Heart left ventricle (tissue), 16 donors: ENCODE results near the gene HSPA4. TPM values are rescaled to one million over a fixed set of nuclear protein-coding genes. Genes with fewer than 3 reads are reported as not detected.

ENCODE experiments used
- ATAC-seq, 4 donors: fragments of 200-7000 bp; cut with Tn5 transposase; one replicate each; pipeline ENCODE4 v1.9.1; 2020 to 2022; ENCODE audit warnings: moderate library complexity in 4 of 4, mild to moderate bottlenecking in 3 of 4, moderate number of reproducible peaks in 1 of 4
- DNase-seq, 5 donors: peaks; one replicate each; pipeline ENCODE4 v3.0.0-alpha.2; 2020
- H3K27ac ChIP-seq, 12 donors: fragments of 200-600 bp; sonication (generic) in 4 of 12; one replicate each; pipeline versions ENCODE4 v1.5.0 to v1.8.0; 2016 to 2022; ENCODE audit warnings: mild to moderate bottlenecking in 2 of 12
- H3K27me3 ChIP-seq, 9 donors: fragments of 200-600 bp; sonication (generic) in 2 of 9; one replicate each; pipeline versions ENCODE4 v1.5.1 to v1.8.0; 2016 to 2022; ENCODE audit warnings: mild to moderate bottlenecking in 3 of 9
- H3K36me3 ChIP-seq, 9 donors: fragments of 200-600 bp; sonication (generic) in 2 of 9; one replicate each; pipeline versions ENCODE4 v1.5.0 to v1.8.0; 2018 to 2022; ENCODE audit warnings: mild to moderate bottlenecking in 2 of 9
- H3K4me1 ChIP-seq, 12 donors: fragments of 200-600 bp; sonication (generic) in 4 of 12; one replicate each; pipeline versions ENCODE4 v1.5.0 to v1.8.0; 2016 to 2022; ENCODE audit warnings: mild to moderate bottlenecking in 3 of 12
- H3K4me3 ChIP-seq, 12 donors: fragments of 200-600 bp; sonication (generic) in 4 of 12; one replicate each; pipeline versions ENCODE4 v1.5.0 to v1.8.0; 2017 to 2022; ENCODE audit warnings: mild to moderate bottlenecking in 9 of 12, moderate library complexity in 4 of 12
- H3K9me3 ChIP-seq, 12 donors: fragments of 200-600 bp; sonication (generic) in 4 of 12; one replicate each; pipeline versions ENCODE4 v1.5.0 to v1.8.0; 2016 to 2022; ENCODE audit warnings: mild to moderate bottlenecking in 1 of 12
- POLR2A ChIP-seq, 2 donors: fragments of 450-650 bp; IDR thresholded peaks; one replicate each; pipeline ENCODE4 v1.6.1; 2017; ENCODE audit warnings: antibody characterized with exemption in 2 of 2, mild to moderate bottlenecking in 2 of 2, moderate library complexity in 2 of 2
- WGBS, 4 donors: extraction: QIAGEN DNeasy Blood & Tissue Kit in 2 of 4; methylation state at CpG; one replicate each; pipeline versions ENCODE4 v1.1.5 to v1.1.7; 2013 to 2018; 5-methylcytosine and 5-hydroxymethylcytosine counted together
- intact Hi-C, 10 donors: fragments of 100-400 bp; cut with DNase I; formaldehyde crosslinking; loops; one replicate each; pipeline versions ENCODE4 v1.11.1 to v1.14.2; 2022
- polyA plus RNA-seq, 2 donors: library from polyadenylated mRNA; stranded (reverse); fragments of 200-250 nt; gene quantifications; one replicate each; pipeline ENCODE4 v1.2.3, GENCODE V29; 2013
- total RNA-seq, 9 donors: library from RNA; depleted of rRNA in 2 of 9; stranded (reverse); fragments of >200 nt in 2 of 9; fragmentation: NEBNext Ultra II Directional in 3 of 9; extraction: Animal tissue kit (Norgen Biotek cat#: 25700) in 3 of 9; gene quantifications; one replicate each; pipeline versions ENCODE4 v1.1.0 to v1.2.4, GENCODE V29; 2016 to 2023
- TF ChIP-seq, protein P1 (sequence below), 12 donors: fragments of 200-600 bp; sonication (generic) in 4 of 12; IDR thresholded peaks; one replicate each; pipeline versions ENCODE4 v1.5.0 to v1.8.0; 2018 to 2022; ENCODE audit warnings: antibody characterized with exemption in 12 of 12, mild to moderate bottlenecking in 5 of 12
- donor health status: ischemic (EF 13 %, LVEDD 7.1; RV severe dilation, severe dysfunction).
- donor health status: healthy with polysubstance abuse.
- donor health status: DM: no; HTN: yes; CAD: no.
- donor health status: DM: no; HTN: no; CAD: no.
- donor health status: ischemic (EF 25% LVEDD 6.9; RV normal size, moderate dysfunction).
- donor health status: ischemic (EF 25% LVEDD 5.7; RV mildly dilated, moderate dysfunction).
- donor health status: healthy.
- donor health status: DM: yes; HTN: yes; CAD: no.
- donor health status: ischemic (EF 35%, LVEDD 5.7; RV mildly dilated, moderate dysfunction).
- donor health status: nonischemic (EF 11% LVEDD 7.7; RV severe dilation, severe dysfunction).
- donor health status: DM: yes; HTN: yes; CAD: no.
- donor health status: PGD.
- donor health status: ischemic (EF 29% LVEDD 5.4; RV normal size, mild dysfunction).
- donor health status: nonischemic (EF 23%, LVEDD 6.1; RV moderate dilation, normal function).

The HSPA4 gene
- total and polyA plus RNA-seq, 11 donors, result 57.5 to 132 (median 98.5) TPM

- Histone ChIP-seq H3K27ac (peak overlapping the region; percentile 49 to 99 (median 97)), H3K36me3 (no peaks in the 10 kb centered on the region), H3K9me3 (no peaks in the 10 kb centered on the region), H3K4me3 (no peak overlapping the region), H3K27me3 (no peaks in the 10 kb centered on the region), H3K4me1 (peaks cover 5 to 37% (median 27%) of the 10 kb centered on the region in 12 donors)
- no peak for TF ChIP-seq POLR2A (IDR thresholded peaks at IDR 0.05)
- TF ChIP-seq, protein P1, sequence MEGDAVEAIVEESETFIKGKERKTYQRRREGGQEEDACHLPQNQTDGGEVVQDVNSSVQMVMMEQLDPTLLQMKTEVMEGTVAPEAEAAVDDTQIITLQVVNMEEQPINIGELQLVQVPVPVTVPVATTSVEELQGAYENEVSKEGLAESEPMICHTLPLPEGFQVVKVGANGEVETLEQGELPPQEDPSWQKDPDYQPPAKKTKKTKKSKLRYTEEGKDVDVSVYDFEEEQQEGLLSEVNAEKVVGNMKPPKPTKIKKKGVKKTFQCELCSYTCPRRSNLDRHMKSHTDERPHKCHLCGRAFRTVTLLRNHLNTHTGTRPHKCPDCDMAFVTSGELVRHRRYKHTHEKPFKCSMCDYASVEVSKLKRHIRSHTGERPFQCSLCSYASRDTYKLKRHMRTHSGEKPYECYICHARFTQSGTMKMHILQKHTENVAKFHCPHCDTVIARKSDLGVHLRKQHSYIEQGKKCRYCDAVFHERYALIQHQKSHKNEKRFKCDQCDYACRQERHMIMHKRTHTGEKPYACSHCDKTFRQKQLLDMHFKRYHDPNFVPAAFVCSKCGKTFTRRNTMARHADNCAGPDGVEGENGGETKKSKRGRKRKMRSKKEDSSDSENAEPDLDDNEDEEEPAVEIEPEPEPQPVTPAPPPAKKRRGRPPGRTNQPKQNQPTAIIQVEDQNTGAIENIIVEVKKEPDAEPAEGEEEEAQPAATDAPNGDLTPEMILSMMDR (IDR thresholded peaks at IDR 0.05), result no peak
- ATAC-seq, result peak in 1 of 4 donors; percentile 31
- DNase-seq, result no peak
- intact Hi-C loops, result loop anchor here in 1 of 10 donors (1.0 kb wide), 1 partner anchor 86 kb away; the partner anchor contains the start of gene AFF4
- 20 to 25% (median 22%) methylated on average over 6 of the region's 6 CpGs for WGBS, 4 donors
Measured at GRCh38 chr5:133048993-133049725, 2.7 kb upstream of the HSPA4 start.

- Histone ChIP-seq H3K27ac (peak overlapping the region; percentile 49 to 99 (median 97)), H3K27me3 (no peaks in the 10 kb centered on the region), H3K4me1 (peaks cover 5 to 43% (median 32%) of the 10 kb centered on the region in 12 donors), H3K9me3 (no peaks in the 10 kb centered on the region), H3K36me3 (peaks cover 0 to under 1% (median 0%) of the 10 kb centered on the region in 9 donors), H3K4me3 (no peak overlapping the region)
- intact Hi-C loops, result loop anchor here in 6 of 10 donors (1.0 to 10.0 kb wide), 6 partner anchors 23 to 185 kb away; partner anchors contain the start of genes AFF4 (in 5 of the 6), ZCCHC10 (in 2 of the 6), GDF9 (in 1 of the 6) and UQCRQ (in 1 of the 6)
- no peak for ATAC-seq
- DNase-seq, result no peak
- 29 to 48% (median 40%) methylated on average over 1 of the region's 1 CpG for WGBS, 4 donors
- TF ChIP-seq POLR2A (IDR thresholded peaks at IDR 0.05), result no peak
- TF ChIP-seq, protein P1 (IDR thresholded peaks at IDR 0.05), result no peak
Measured at GRCh38 chr5:133049726-133050048, 2.1 kb upstream of the HSPA4 start.

DNA sequence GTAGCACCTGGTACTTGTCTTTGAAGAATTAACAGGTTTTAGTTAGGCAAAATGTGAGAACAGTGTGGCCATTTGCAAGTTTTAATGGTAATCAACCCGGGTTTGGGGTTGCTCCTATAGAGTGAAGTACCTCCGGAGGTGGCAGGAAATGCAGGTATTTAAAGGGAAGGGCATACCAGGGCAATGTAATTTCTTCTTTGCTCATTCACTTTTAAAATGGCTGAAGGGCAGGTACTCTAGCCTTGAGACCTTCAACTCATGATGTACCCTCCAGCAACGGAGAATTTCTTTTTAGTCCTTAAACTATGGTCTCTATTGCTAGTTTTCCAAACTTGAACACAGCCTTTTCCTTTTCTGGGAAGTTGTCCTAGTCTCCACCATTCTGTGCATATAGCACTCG is 1.3 kb upstream of the HSPA4 start:
- H3K4me3 ChIP-seq, result peak overlapping the region in 10 of 12 donors; percentile 67 to 99 (median 80)
- no peak for DNase-seq
- no peaks in the 10 kb centered on the region for H3K9me3 ChIP-seq
- H3K4me1 ChIP-seq, result peaks cover 5 to 48% (median 35%) of the 10 kb centered on the region in 12 donors
- no peaks in the 10 kb centered on the region for H3K27me3 ChIP-seq
- no peak for ATAC-seq
- peak overlapping the region; percentile 87 to 99 (median 97) for H3K27ac ChIP-seq
- TF ChIP-seq POLR2A (IDR thresholded peaks at IDR 0.05), result no peak
- TF ChIP-seq, protein P1 (IDR thresholded peaks at IDR 0.05), result no peak
- peaks cover 0 to 4% (median 0%) of the 10 kb centered on the region in 9 donors for H3K36me3 ChIP-seq
- WGBS, 4 donors, result 36 to 55% (median 48%) methylated on average over 4 of the region's 4 CpGs
- intact Hi-C loops, result loop anchor here in 5 of 10 donors (2.0 to 10.0 kb wide), 5 partner anchors 24 to 186 kb away; partner anchors contain the start of genes AFF4 (in 4 of the 5), ZCCHC10 (in 2 of the 5), GDF9 (in 1 of the 5) and UQCRQ (in 1 of the 5)

DNA sequence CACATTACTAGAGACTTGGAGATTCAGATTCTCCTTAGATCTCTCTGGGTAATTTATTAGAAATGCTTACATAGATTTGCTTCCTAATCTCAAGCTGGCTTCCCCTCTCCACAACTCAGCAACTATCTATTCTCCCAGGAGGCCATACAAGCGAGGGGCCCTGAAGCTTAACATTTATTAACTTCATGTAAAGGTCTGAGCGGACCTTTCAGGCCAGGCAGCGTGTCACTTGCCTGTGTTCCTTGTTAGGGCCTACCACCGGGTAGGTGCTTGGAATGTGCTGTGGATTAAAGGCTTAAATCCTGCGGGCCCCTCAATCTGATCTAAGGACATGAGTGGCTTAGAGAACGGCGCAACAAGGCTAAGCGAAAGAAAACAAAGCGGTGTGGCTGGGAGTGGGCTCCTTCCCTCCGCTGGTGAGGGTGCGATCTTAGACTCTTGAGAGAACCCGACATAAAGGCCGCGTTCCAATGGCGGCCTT is 712 bp upstream of the HSPA4 start:
- Histone ChIP-seq H3K27ac (peak overlapping the region; percentile 87 to 99 (median 97)), H3K36me3 (peaks cover 0 to 4% (median 0%) of the 10 kb centered on the region in 9 donors), H3K4me1 (peaks cover 5 to 48% (median 36%) of the 10 kb centered on the region in 12 donors), H3K9me3 (no peaks in the 10 kb centered on the region), H3K27me3 (no peaks in the 10 kb centered on the region), H3K4me3 (peak overlapping the region; percentile 54 to 99 (median 80))
- TF ChIP-seq, protein P1 (IDR thresholded peaks at IDR 0.05), result no peak
- no peak for TF ChIP-seq POLR2A (IDR thresholded peaks at IDR 0.05)
- intact Hi-C loops, result loop anchor here in 5 of 10 donors (1.0 to 10.0 kb wide), 6 partner anchors 24 to 186 kb away; partner anchors contain the start of genes AFF4 (in 5 of the 5), ZCCHC10 (in 2 of the 5), GDF9 (in 1 of the 5) and UQCRQ (in 1 of the 5)
- ATAC-seq, result peak in 1 of 4 donors; percentile 6
- WGBS, 4 donors, result 2 to 6% (median 4%) methylated on average over 11 to 15 of the region's 15 CpGs
- no peak for DNase-seq
